ENCODE measurements around the gene GPR78. TPM values are rescaled to one million over a fixed set of nuclear protein-coding genes. Genes with fewer than 3 reads are reported as not detected.

The GPR78 gene
- total RNA-seq, 1 donor from 2014 or later, result 23.1 TPM

DNA sequence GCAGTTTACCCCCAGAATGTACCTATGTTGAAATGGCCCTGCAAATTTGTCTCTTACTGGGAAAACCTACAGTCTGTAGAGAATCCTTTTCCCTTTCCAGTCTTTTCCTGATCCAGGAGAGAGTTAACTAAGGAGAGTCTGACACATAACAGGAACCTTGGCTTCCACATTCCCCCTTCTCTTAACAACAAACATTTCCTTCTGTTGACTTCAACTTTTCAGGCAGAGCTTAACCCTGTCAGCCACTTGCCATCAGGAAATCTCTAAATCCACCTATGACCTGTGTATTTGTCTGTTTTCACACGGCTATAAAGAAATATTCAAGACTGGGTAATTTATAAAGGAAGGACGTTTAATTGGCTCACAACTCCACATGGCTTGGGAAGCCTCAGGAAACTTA, 45.6 kb upstream of the GPR78 start:
- TF ChIP-seq POLR2AphosphoS5 (IDR thresholded peaks at IDR 0.05; ENCODE audit: insufficient read depth in 1 of 2, low read depth in 1 of 2) (no peak), CTCF (IDR thresholded peaks at IDR 0.05) (no peak)
- H3K4me1 ChIP-seq, result peaks cover 19% of the 10 kb centered on the region
- peak overlapping the region; percentile 3 for H3K27ac ChIP-seq
- H3K9me3 ChIP-seq, result no peaks in the 10 kb centered on the region
- no peaks in the 10 kb centered on the region for H3K36me3 ChIP-seq
- intact Hi-C loops (cut with DNase I), result no loop called here
- H3K27me3 ChIP-seq, result no peaks in the 10 kb centered on the region
- no peak for DNase-seq (ENCODE audit: extremely low spot score in 2 of 2)
- H3K4me3 ChIP-seq, result no peak overlapping the region

- no peaks in the 10 kb centered on the region for H3K9me3 ChIP-seq
- no peak overlapping the region for H3K27ac ChIP-seq
- TF ChIP-seq POLR2AphosphoS5 (IDR thresholded peaks at IDR 0.05; ENCODE audit: insufficient read depth in 1 of 2, low read depth in 1 of 2) (no peak), CTCF (IDR thresholded peaks at IDR 0.05) (no peak), POLR2A (IDR thresholded peaks at IDR 0.05) (no peak)
- intact Hi-C loops (cut with DNase I), result no loop called here
- H3K4me1 ChIP-seq, result peaks cover 19% of the 10 kb centered on the region
- no peak overlapping the region for H3K4me3 ChIP-seq
- no peaks in the 10 kb centered on the region for H3K36me3 ChIP-seq
- H3K27me3 ChIP-seq, result no peaks in the 10 kb centered on the region
- DNase-seq (ENCODE audit: extremely low spot score in 2 of 2), result no peak
Measured at GRCh38 chr4:8536467-8536866, 43.7 kb upstream of the GPR78 start.

DNA sequence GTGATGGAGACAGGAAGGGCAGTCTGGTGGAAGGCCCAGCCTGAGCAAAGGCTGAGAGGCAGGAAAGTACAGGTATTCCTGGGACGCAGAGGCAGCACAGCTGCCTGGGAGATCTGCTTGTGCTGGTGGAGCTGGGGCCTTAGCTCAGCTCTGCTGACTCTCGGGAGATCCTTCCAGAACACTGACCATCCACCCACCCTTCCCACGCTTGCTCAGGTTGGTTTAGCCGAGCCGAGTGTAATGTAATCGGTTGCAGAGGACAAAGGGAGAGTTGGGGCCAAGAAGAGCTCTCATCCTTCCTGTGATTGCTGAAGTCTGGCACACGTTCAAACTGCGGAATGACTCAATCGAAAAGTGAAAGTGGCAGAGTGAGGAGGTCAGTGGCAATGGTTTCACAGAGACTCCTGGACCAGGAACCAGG, 43.1 kb upstream of the GPR78 start:
- no peak overlapping the region for H3K27ac ChIP-seq
- no peaks in the 10 kb centered on the region for H3K9me3 ChIP-seq
- intact Hi-C loops (cut with DNase I), result no loop called here
- DNase-seq (ENCODE audit: extremely low spot score in 2 of 2), result no peak
- peaks cover 19% of the 10 kb centered on the region for H3K4me1 ChIP-seq
- H3K4me3 ChIP-seq, result no peak overlapping the region
- no peaks in the 10 kb centered on the region for H3K27me3 ChIP-seq
- H3K36me3 ChIP-seq, result no peaks in the 10 kb centered on the region
- TF ChIP-seq POLR2A (IDR thresholded peaks at IDR 0.05) (no peak), CTCF (IDR thresholded peaks at IDR 0.05) (no peak), POLR2AphosphoS5 (IDR thresholded peaks at IDR 0.05; ENCODE audit: insufficient read depth in 1 of 2, low read depth in 1 of 2) (no peak)

DNA sequence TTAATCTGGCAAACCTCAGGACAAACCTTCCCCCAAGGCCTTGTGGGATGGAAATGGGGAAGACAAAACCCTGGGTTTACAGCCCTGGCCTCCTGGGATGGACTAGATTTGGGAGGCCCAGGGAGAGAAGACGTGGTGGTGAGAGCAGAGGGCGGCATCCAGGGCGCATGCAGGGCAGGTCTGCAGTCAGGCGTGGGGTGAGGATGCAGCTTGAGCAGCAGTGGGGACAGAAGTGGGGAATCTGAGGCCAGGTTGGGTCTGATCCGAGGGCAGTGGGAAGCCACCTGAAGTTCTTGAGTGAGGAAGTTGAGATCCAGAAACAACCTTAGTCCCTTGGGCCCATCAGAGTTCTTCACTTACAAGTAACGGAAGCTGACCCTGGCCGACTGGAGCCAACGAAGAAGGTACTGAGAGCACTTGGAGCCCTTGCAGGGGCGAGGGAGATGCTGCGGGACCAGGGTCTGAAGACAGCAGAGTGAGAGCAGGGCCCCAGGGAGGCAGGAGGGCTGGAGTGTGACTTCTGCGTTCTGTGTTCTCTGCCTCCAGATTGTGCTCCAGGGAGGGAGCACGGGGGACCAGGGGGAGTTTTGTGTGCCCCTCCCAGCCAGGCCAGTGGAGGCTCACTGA, 42.0 kb upstream of the GPR78 start:
- Histone ChIP-seq H3K27me3 (no peaks in the 10 kb centered on the region), H3K4me3 (no peak overlapping the region), H3K36me3 (no peaks in the 10 kb centered on the region), H3K9me3 (no peaks in the 10 kb centered on the region), H3K4me1 (peaks cover 19% of the 10 kb centered on the region), H3K27ac (no peak overlapping the region)
- intact Hi-C loops (cut with DNase I), result no loop called here
- TF ChIP-seq CTCF (IDR thresholded peaks at IDR 0.05) (no peak), POLR2A (IDR thresholded peaks at IDR 0.05) (no peak), POLR2AphosphoS5 (IDR thresholded peaks at IDR 0.05; ENCODE audit: insufficient read depth in 1 of 2, low read depth in 1 of 2) (no peak)
- no peak for DNase-seq (ENCODE audit: extremely low spot score in 2 of 2)

- Histone ChIP-seq H3K9me3 (no peaks in the 10 kb centered on the region), H3K27me3 (no peaks in the 10 kb centered on the region), H3K36me3 (no peaks in the 10 kb centered on the region), H3K4me1 (peaks cover 17% of the 10 kb centered on the region), H3K27ac (no peak overlapping the region), H3K4me3 (no peak overlapping the region)
- intact Hi-C loops (cut with DNase I), result no loop called here
- no peak for TF ChIP-seq CTCF (IDR thresholded peaks at IDR 0.05)
- no peak for TF ChIP-seq POLR2A (IDR thresholded peaks at IDR 0.05)
- TF ChIP-seq POLR2AphosphoS5 (IDR thresholded peaks at IDR 0.05; ENCODE audit: insufficient read depth in 1 of 2, low read depth in 1 of 2), result no peak
- no peak for DNase-seq (ENCODE audit: extremely low spot score in 2 of 2)
Measured at GRCh38 chr4:8538703-8539567, 41.3 kb upstream of the GPR78 start.
